ENCODE measurements around the gene TMEM54. TPM values are rescaled to one million over a fixed set of nuclear protein-coding genes. Genes with fewer than 3 reads are reported as not detected.

TMEM54 gene
- total RNA-seq, 1 experiment from 2014 or later: 110 TPM

- no peak for DNase-seq (ENCODE audit: low read depth)
Measured at GRCh38 chr1:32864375-32865019, 36.7 kb downstream of the TMEM54 start.

- no peak for DNase-seq (ENCODE audit: low read depth)
Measured at GRCh38 chr1:32863881-32864245, 37.3 kb downstream of the TMEM54 start.

- no peak for DNase-seq (ENCODE audit: low read depth)
Measured at GRCh38 chr1:32863218-32863880, 37.8 kb downstream of the TMEM54 start.

GRCh38 chr1:32861904-32862695 is 39.1 kb downstream of the TMEM54 start:
- peak; percentile 52 for DNase-seq (ENCODE audit: low read depth)

- no peak for DNase-seq (ENCODE audit: low read depth)
Measured at GRCh38 chr1:32860566-32860965, 40.6 kb downstream of the TMEM54 start.

- no peak for DNase-seq (ENCODE audit: low read depth)
Measured at GRCh38 chr1:32859915-32860314, 41.3 kb downstream of the TMEM54 start.

- no peak for DNase-seq (ENCODE audit: low read depth)
Measured at GRCh38 chr1:32858791-32859190, 42.4 kb downstream of the TMEM54 start.

- no peak for DNase-seq (ENCODE audit: low read depth)
Measured at GRCh38 chr1:32858136-32858535, 43.1 kb downstream of the TMEM54 start.

GRCh38 chr1:32855861-32856617 is 45.1 kb downstream of the TMEM54 start:
- no peak for DNase-seq (ENCODE audit: low read depth)

- no peak for DNase-seq (ENCODE audit: low read depth)
Measured at GRCh38 chr1:32848354-32849063, 52.7 kb downstream of the TMEM54 start.

Other genes with a start within 250 kb of the TMEM54 start
- gene SYNC, start 198.6 kb downstream of the TMEM54 start, total RNA-seq (2014; rRNA removed; shearing (Covaris generic)): 20.5 and 21.5 TPM in 2 replicates
- 100 and 109 TPM in 2 replicates for gene YARS1, start 84.0 kb downstream of the TMEM54 start, total RNA-seq (2014; rRNA removed; shearing (Covaris generic))
- gene S100PBP, start 83.7 kb downstream of the TMEM54 start, total RNA-seq (2014; rRNA removed; shearing (Covaris generic)): 24.4 and 25.0 TPM in 2 replicates
- 0.48 and 2.0 TPM in 2 replicates for gene FNDC5, start 30.5 kb downstream of the TMEM54 start, total RNA-seq (2014; rRNA removed; shearing (Covaris generic))
- gene HPCA, start 14.9 kb downstream of the TMEM54 start, total RNA-seq (2014; rRNA removed; shearing (Covaris generic)): not detected in 2 replicates
- 9.8 and 10.3 TPM in 2 replicates for gene RNF19B, start 63.4 kb upstream of the TMEM54 start, total RNA-seq (2014; rRNA removed; shearing (Covaris generic))
- 263 and 350 TPM in 2 replicates for gene AK2, start 135.5 kb upstream of the TMEM54 start, total RNA-seq (2014; rRNA removed; shearing (Covaris generic))
- 9.4 TPM in 2 replicates for gene AZIN2, start 179.8 kb upstream of the TMEM54 start, total RNA-seq (2014; rRNA removed; shearing (Covaris generic))